H9 (cell line): ENCODE measurements around the gene DMD. TPM values are rescaled to one million over a fixed set of nuclear protein-coding genes. Genes with fewer than 3 reads are reported as not detected.
A peak's percentile ranks its signal among the peaks of the same experiment; 100 is the strongest.

Source experiments
- DNase-seq: peaks from one replicate; pipeline ENCODE4 v3.0.0-alpha.2; 2017
- H2AFZ ChIP-seq: one replicate; pipeline ENCODE4 v1.6.1; 2013; ENCODE audit warnings: mild to moderate bottlenecking, low read length, control low read depth, moderate library complexity
- H2AK5ac ChIP-seq: 2 replicates; pipeline ENCODE4 v1.6.1; 2013; ENCODE audit warnings: low read length, control low read depth, mixed read lengths; ENCODE audit not compliant: insufficient read length
- H2BK120ac ChIP-seq: one replicate; pipeline ENCODE4 v1.6.1; 2013; ENCODE audit warnings: low read depth, mild to moderate bottlenecking, low read length, control low read depth, inconsistent platforms; ENCODE audit not compliant: poor library complexity, severe bottlenecking
- H2BK12ac ChIP-seq: 2 replicates; pipeline ENCODE4 v1.6.1; 2013; ENCODE audit warnings: low read length, control low read depth, mixed read lengths, low read depth; ENCODE audit not compliant: insufficient read length
- H2BK15ac ChIP-seq: 2 replicates; pipeline ENCODE4 v1.6.1; 2013; ENCODE audit warnings: low read depth, low read length, control low read depth
- H2BK20ac ChIP-seq: one replicate; pipeline ENCODE4 v1.6.1; 2013; ENCODE audit warnings: low read depth, mild to moderate bottlenecking, low read length, control low read depth, inconsistent platforms; ENCODE audit not compliant: poor library complexity, severe bottlenecking
- H2BK5ac ChIP-seq: 2 replicates; pipeline ENCODE4 v1.6.1; 2013; ENCODE audit warnings: low read length, control low read depth, mixed read lengths; ENCODE audit not compliant: insufficient read length
- H3K14ac ChIP-seq: 2 replicates; pipeline ENCODE4 v1.6.1; 2013; ENCODE audit warnings: low read length, control low read depth; ENCODE audit not compliant: insufficient read depth
- H3K18ac ChIP-seq: 2 replicates; pipeline ENCODE4 v1.6.1; 2013; ENCODE audit warnings: low read depth, mild to moderate bottlenecking, mixed read lengths, low read length, control low read depth; ENCODE audit not compliant: insufficient read length
- H3K23ac ChIP-seq: 2 replicates; pipeline ENCODE4 v1.6.1; 2013; ENCODE audit warnings: low read length, control low read depth, mixed read lengths, low read depth; ENCODE audit not compliant: insufficient read length
- H3K23me2 ChIP-seq: 2 replicates; pipeline ENCODE4 v1.6.1; 2013; ENCODE audit warnings: low read depth, mild to moderate bottlenecking, mixed read lengths, low read length, control low read depth; ENCODE audit not compliant: insufficient read length, poor library complexity, severe bottlenecking
- H3K27ac ChIP-seq: 2 replicates; pipeline ENCODE4 v1.5.1; 2013; ENCODE audit warnings: low read length, control low read depth, mixed read lengths, low read depth; ENCODE audit not compliant: insufficient read length
- H3K27me3 ChIP-seq: 2 replicates; pipeline ENCODE4 v1.6.1; 2013; ENCODE audit warnings: low read length, control low read depth, inconsistent platforms; ENCODE audit not compliant: insufficient read depth
- H3K4ac ChIP-seq: 2 replicates; pipeline ENCODE4 v1.6.1; 2013; ENCODE audit warnings: low read depth, mild to moderate bottlenecking, control low read depth, inconsistent platforms, low read length, moderate library complexity
- H3K4me1 ChIP-seq: 2 replicates; pipeline ENCODE4 v1.6.1; 2013; ENCODE audit warnings: low read length, control low read depth, inconsistent platforms; ENCODE audit not compliant: insufficient read depth
- H3K4me2 ChIP-seq: 2 replicates; pipeline ENCODE4 v1.6.1; 2013; ENCODE audit warnings: low read length, control low read depth, mixed read lengths; ENCODE audit not compliant: insufficient read length, insufficient read depth
- H3K56ac ChIP-seq: 2 replicates; pipeline ENCODE4 v1.6.1; 2013; ENCODE audit warnings: low read depth, mild to moderate bottlenecking, mixed read lengths, low read length, control low read depth; ENCODE audit not compliant: insufficient read length
- H3K79me1 ChIP-seq: 2 replicates; pipeline ENCODE4 v1.6.1; 2013; ENCODE audit warnings: low read depth, mild to moderate bottlenecking, moderate library complexity, low read length, control low read depth, inconsistent platforms; ENCODE audit not compliant: insufficient read depth, poor library complexity, severe bottlenecking
- H3K79me2 ChIP-seq: 2 replicates; pipeline ENCODE4 v1.6.1; 2013; ENCODE audit warnings: low read length, control low read depth, inconsistent platforms; ENCODE audit not compliant: insufficient read depth
- H3K9ac ChIP-seq: 2 replicates; pipeline ENCODE4 v1.6.1; 2013; ENCODE audit warnings: low read length, control low read depth, mixed read lengths; ENCODE audit not compliant: insufficient read length; ENCODE audit errors: extremely low read depth
- H3K9me3 ChIP-seq: one replicate; pipeline ENCODE4 v1.6.1; 2013; ENCODE audit warnings: low read depth, low read length, inconsistent platforms; ENCODE audit not compliant: control insufficient read depth
- H3T11ph ChIP-seq: one replicate; pipeline ENCODE4 v1.6.1; 2013; ENCODE audit warnings: mild to moderate bottlenecking, low read length, control low read depth, inconsistent platforms
- H4K20me1 ChIP-seq: one replicate; pipeline ENCODE4 v1.6.1; 2013; ENCODE audit not compliant: control insufficient read depth, insufficient read length, insufficient read depth
- H4K5ac ChIP-seq: 2 replicates; pipeline ENCODE4 v1.6.1; 2013; ENCODE audit warnings: low read depth, mild to moderate bottlenecking, mixed read lengths, low read length, control low read depth; ENCODE audit not compliant: insufficient read length
- H4K8ac ChIP-seq: replicated peaks from 2 replicates; pipeline ENCODE4 v1.6.1; 2013; ENCODE audit warnings: low read length, control low read depth, mixed read lengths, low read depth; ENCODE audit not compliant: insufficient read length
- H4K91ac ChIP-seq: 2 replicates; pipeline ENCODE4 v1.6.1; 2013; ENCODE audit warnings: low read depth, mild to moderate bottlenecking, moderate library complexity, mixed read lengths, low read length, control low read depth; ENCODE audit not compliant: insufficient read length
- H3K27ac Mint-ChIP-seq, 3 experiments: 2 replicates in 2 of 3; 3 replicates in 1 of 3; pipeline ENCODE4 v1.8.0; 2020 to 2021; ENCODE audit warnings: mixed read lengths in 3 of 3, mild to moderate bottlenecking in 1 of 3, moderate library complexity in 1 of 3
- H3K27me3 Mint-ChIP-seq: 2 replicates; pipeline ENCODE4 v1.8.0; 2021; ENCODE audit warnings: low read depth, mild to moderate bottlenecking, moderate library complexity, mixed read lengths
- H3K36me3 Mint-ChIP-seq, 3 experiments: 2 replicates in 2 of 3; 3 replicates in 1 of 3; pipeline ENCODE4 v1.8.0; 2020 to 2021; ENCODE audit warnings: low read depth in 3 of 3, mixed read lengths in 3 of 3; ENCODE audit not compliant: insufficient read depth in 1 of 3
- H3K4me1 Mint-ChIP-seq, 2 experiments: 2 replicates each; pipeline ENCODE4 v1.8.0; 2020; ENCODE audit warnings: mixed read lengths in 2 of 2
- H3K4me3 Mint-ChIP-seq, 2 experiments: 2 replicates in 1 of 2; 3 replicates in 1 of 2; pipeline ENCODE4 v1.8.0; 2020 to 2021; ENCODE audit warnings: mild to moderate bottlenecking in 2 of 2, mixed read lengths in 2 of 2, moderate library complexity in 1 of 2
- H3K9me3 Mint-ChIP-seq, 2 experiments: 2 replicates in 1 of 2; 3 replicates in 1 of 2; pipeline ENCODE4 v1.8.0; 2020; ENCODE audit warnings: mild to moderate bottlenecking in 2 of 2, mixed read lengths in 2 of 2, moderate library complexity in 1 of 2
- WGBS: extraction: QIAGEN DNeasy Blood & Tissue Kit; methylation state at CpG from one replicate; pipeline ENCODE4 v1.1.7; 2013; ENCODE audit warnings: missing lambda C conversion rate, low lambda C conversion rate, mixed read lengths; ENCODE audit not compliant: insufficient read length; ENCODE audit errors: extremely low coverage; 5-methylcytosine and 5-hydroxymethylcytosine counted together
- total RNA-seq: library from RNA; stranded (reverse); gene quantifications from 2 replicates; pipeline ENCODE4 v1.2.1, GENCODE V29; 2021
- TF ChIP-seq, protein P1 (sequence below): fragments of 200-600 bp; sonication (generic); conservative IDR thresholded peaks from 3 replicates; pipeline ENCODE4 v1.8.0; 2021; ENCODE audit warnings: antibody characterized with exemption, mild to moderate bottlenecking

The DMD gene
- total RNA-seq, 1 experiment from 2014 or later: 3.8 TPM

DNA sequence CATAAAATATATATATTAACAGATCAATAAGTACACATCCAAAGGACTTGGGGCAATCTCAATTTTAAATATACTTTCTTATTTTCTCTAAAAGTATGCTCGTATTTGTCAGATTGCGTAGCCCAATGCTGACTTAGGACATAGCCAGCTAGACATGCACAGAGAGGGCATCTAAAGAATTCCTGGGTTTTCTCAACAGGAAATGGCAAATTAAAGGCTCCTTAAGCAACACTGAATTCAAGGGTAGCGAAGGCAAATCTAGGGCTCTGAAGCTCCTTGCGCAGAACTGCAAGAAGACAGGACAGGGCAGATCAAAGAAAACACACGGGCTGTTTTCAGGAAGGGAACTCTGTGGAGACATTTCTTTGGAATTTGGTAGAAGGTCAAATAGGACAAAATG is 2044.9 kb downstream of the DMD start:
- H2BK15ac ChIP-seq: no peak overlapping the region
- H4K91ac ChIP-seq: no peak overlapping the region
- no peak overlapping the region for H3K9ac ChIP-seq
- H3T11ph ChIP-seq: no peak overlapping the region
- Mint-ChIP-seq H3K36me3 (peaks cover 11 to 18% (median 11%) of the 10 kb centered on the region in 3 experiments; a peak in 6 of 7 replicates), H3K4me3 (no peak overlapping the region), H3K27me3 (no peaks in the 10 kb centered on the region), H3K27ac (peak overlapping the region in 1 of 3 experiments; percentile 53; a peak in 1 of 7 replicates), H3K4me1 (no peaks in the 10 kb centered on the region), H3K9me3 (peaks cover 55 to 59% of the 10 kb centered on the region in 2 experiments)
- H3K4me2 ChIP-seq: no peak overlapping the region
- DNase-seq: no peak
- H3K56ac ChIP-seq: no peak overlapping the region
- no peaks in the 10 kb centered on the region for H3K79me1 ChIP-seq
- no peak overlapping the region for H2AFZ ChIP-seq
- no peak overlapping the region for H2BK120ac ChIP-seq
- H3K79me2 ChIP-seq: no peaks in the 10 kb centered on the region
- no peak overlapping the region for H3K18ac ChIP-seq
- WGBS: no CpG with 5 or more reads among the region's 5 CpGs
- no peak overlapping the region for H2BK5ac ChIP-seq
- no peak overlapping the region for H4K5ac ChIP-seq
- H3K4me1 ChIP-seq: no peaks in the 10 kb centered on the region
- no peak overlapping the region for H3K23ac ChIP-seq
- no peak overlapping the region for H2BK20ac ChIP-seq
- H2BK12ac ChIP-seq: no peak overlapping the region
- H2AK5ac ChIP-seq: no peak overlapping the region
- TF ChIP-seq, protein P1, sequence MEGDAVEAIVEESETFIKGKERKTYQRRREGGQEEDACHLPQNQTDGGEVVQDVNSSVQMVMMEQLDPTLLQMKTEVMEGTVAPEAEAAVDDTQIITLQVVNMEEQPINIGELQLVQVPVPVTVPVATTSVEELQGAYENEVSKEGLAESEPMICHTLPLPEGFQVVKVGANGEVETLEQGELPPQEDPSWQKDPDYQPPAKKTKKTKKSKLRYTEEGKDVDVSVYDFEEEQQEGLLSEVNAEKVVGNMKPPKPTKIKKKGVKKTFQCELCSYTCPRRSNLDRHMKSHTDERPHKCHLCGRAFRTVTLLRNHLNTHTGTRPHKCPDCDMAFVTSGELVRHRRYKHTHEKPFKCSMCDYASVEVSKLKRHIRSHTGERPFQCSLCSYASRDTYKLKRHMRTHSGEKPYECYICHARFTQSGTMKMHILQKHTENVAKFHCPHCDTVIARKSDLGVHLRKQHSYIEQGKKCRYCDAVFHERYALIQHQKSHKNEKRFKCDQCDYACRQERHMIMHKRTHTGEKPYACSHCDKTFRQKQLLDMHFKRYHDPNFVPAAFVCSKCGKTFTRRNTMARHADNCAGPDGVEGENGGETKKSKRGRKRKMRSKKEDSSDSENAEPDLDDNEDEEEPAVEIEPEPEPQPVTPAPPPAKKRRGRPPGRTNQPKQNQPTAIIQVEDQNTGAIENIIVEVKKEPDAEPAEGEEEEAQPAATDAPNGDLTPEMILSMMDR: no peak
- H3K23me2 ChIP-seq: no peaks in the 10 kb centered on the region
- no peaks in the 10 kb centered on the region for H3K27me3 ChIP-seq
- H4K8ac ChIP-seq: no peak overlapping the region
- H3K9me3 ChIP-seq: no peaks in the 10 kb centered on the region
- H3K4ac ChIP-seq: no peak overlapping the region
- no peaks in the 10 kb centered on the region for H4K20me1 ChIP-seq
- no peak overlapping the region for H3K27ac ChIP-seq
- H3K14ac ChIP-seq: no peak overlapping the region
